ENCODE results near the gene ST3GAL2.
A peak's percentile ranks its signal among the peaks of the same experiment; 100 is the strongest.

The ST3GAL2 gene

GRCh38 chr16:70432356-70432722 lies 6.6 kb downstream of the ST3GAL2 start:
- Histone ChIP-seq H3F3A (ENCODE audit: insufficient read depth, low read length) (peaks cover 41% of the 10 kb centered on the region), H3K36me3 (replicated peaks; ENCODE audit: insufficient read depth, low read length) (no peaks in the 10 kb centered on the region), H3K9me3 (replicated peaks; ENCODE audit: insufficient read depth, low read length) (no peaks in the 10 kb centered on the region), H4K20me1 (ENCODE audit: insufficient read depth, low read length) (no peaks in the 10 kb centered on the region), H3K79me2 (ENCODE audit: low read length) (peaks cover 49% of the 10 kb centered on the region), H3K27ac (ENCODE audit: low read length) (peak overlapping the region; percentile 68; the same call in 1 of the 2 replicates), H3K9me2 (replicated peaks; ENCODE audit: insufficient read depth, low read length) (no peaks in the 10 kb centered on the region), H3K4me3 (ENCODE audit: low read length) (peak overlapping the region; percentile 19; the same call in 1 of the 2 replicates), H2AFZ (ENCODE audit: low read length) (no peak overlapping the region), H3K4me2 (ENCODE audit: low read depth, low read length) (peak overlapping the region; percentile 61), H3K4me1 (ENCODE audit: low read length) (peaks cover 64% of the 10 kb centered on the region), H3K27me3 (replicated peaks; ENCODE audit: insufficient read depth, low read length) (no peaks in the 10 kb centered on the region), H3K9ac (ENCODE audit: low read length) (peak overlapping the region; percentile 40)
- DNase-seq: no peak
- TF ChIP-seq EZH2 (optimal IDR thresholded peaks at IDR 0.05; ENCODE audit: low read depth, low read length): no peak
- TF ChIP-seq EZH2phosphoT487 (IDR thresholded peaks at IDR 0.05; ENCODE audit: low read length): no peak
- TF ChIP-seq, protein P1, sequence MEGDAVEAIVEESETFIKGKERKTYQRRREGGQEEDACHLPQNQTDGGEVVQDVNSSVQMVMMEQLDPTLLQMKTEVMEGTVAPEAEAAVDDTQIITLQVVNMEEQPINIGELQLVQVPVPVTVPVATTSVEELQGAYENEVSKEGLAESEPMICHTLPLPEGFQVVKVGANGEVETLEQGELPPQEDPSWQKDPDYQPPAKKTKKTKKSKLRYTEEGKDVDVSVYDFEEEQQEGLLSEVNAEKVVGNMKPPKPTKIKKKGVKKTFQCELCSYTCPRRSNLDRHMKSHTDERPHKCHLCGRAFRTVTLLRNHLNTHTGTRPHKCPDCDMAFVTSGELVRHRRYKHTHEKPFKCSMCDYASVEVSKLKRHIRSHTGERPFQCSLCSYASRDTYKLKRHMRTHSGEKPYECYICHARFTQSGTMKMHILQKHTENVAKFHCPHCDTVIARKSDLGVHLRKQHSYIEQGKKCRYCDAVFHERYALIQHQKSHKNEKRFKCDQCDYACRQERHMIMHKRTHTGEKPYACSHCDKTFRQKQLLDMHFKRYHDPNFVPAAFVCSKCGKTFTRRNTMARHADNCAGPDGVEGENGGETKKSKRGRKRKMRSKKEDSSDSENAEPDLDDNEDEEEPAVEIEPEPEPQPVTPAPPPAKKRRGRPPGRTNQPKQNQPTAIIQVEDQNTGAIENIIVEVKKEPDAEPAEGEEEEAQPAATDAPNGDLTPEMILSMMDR (IDR thresholded peaks at IDR 0.05; ENCODE audit: low read length): no peak

DNA sequence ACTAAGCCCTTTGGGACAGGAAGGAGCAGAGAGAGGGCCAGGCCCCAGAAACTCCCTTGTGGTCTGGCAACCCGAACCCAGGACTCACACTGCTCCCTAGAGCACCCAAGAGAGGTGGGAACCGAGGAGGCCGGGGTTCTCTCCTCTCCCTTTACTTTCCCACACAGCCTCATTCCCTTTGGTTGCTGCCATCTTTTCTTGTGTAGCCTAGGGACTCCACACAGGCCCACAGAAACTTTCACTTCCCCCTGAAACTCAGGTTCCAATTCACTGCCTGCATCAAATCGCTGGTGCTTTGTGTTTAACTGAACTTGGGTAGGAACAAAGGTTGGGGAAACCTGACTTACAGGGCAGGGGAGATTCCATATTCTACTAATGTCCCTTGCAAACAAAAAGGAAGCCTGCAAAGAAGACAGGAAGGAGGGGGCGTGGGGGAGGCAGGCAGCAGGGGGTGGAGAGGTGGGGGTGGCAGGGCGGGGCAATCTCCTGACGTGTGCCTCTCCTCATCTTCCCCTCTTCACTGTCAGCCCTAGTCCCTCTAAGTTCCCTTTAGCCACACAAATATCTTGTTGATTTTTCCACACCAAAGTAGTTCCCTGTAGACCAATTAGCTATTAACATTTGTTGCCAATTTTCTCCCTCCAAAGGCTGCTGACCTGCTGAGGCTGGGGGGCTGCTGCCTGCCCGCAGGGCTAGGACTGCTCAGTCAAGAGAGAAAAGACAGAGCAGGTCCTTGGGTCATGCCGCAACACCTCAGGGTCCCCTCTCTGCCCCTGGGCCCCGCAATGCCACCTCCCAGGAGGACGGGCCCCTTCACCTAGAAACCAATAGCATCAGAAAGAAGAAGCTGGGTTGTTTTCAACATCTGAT lies 8.0 kb downstream of the ST3GAL2 start:
- H3K4me2 ChIP-seq (ENCODE audit: low read depth, low read length): peak overlapping the region; percentile 76
- peak overlapping the region; percentile 95 for H3K27ac ChIP-seq (ENCODE audit: low read length)
- peak overlapping the region; percentile 38; the same call in 1 of the 2 replicates for H3K4me3 ChIP-seq (ENCODE audit: low read length)
- no peaks in the 10 kb centered on the region for H3K9me2 ChIP-seq (replicated peaks; ENCODE audit: insufficient read depth, low read length)
- TF ChIP-seq EZH2phosphoT487 (IDR thresholded peaks at IDR 0.05; ENCODE audit: low read length): no peak
- TF ChIP-seq, protein P1 (IDR thresholded peaks at IDR 0.05; ENCODE audit: low read length): no peak
- TF ChIP-seq EZH2 (optimal IDR thresholded peaks at IDR 0.05; ENCODE audit: low read depth, low read length): no peak
- H3K36me3 ChIP-seq (replicated peaks; ENCODE audit: insufficient read depth, low read length): no peaks in the 10 kb centered on the region
- peak overlapping the region; percentile 27; the same call in 1 of the 2 replicates for H2AFZ ChIP-seq (ENCODE audit: low read length)
- H3K79me2 ChIP-seq (ENCODE audit: low read length): peaks cover 43% of the 10 kb centered on the region
- H3F3A ChIP-seq (ENCODE audit: insufficient read depth, low read length): peaks cover 41% of the 10 kb centered on the region
- no peaks in the 10 kb centered on the region for H3K27me3 ChIP-seq (replicated peaks; ENCODE audit: insufficient read depth, low read length)
- no peaks in the 10 kb centered on the region for H4K20me1 ChIP-seq (ENCODE audit: insufficient read depth, low read length)
- H3K4me1 ChIP-seq (ENCODE audit: low read length): peaks cover 64% of the 10 kb centered on the region
- H3K9me3 ChIP-seq (replicated peaks; ENCODE audit: insufficient read depth, low read length): no peaks in the 10 kb centered on the region
- peak overlapping the region; percentile 59 for H3K9ac ChIP-seq (ENCODE audit: low read length)
- DNase-seq: peak; percentile 62

GRCh38 chr16:70429888-70430666 lies 8.8 kb downstream of the ST3GAL2 start:
- Histone ChIP-seq H3K27me3 (replicated peaks; ENCODE audit: insufficient read depth, low read length) (no peaks in the 10 kb centered on the region), H3K4me3 (ENCODE audit: low read length) (no peak overlapping the region), H3F3A (ENCODE audit: insufficient read depth, low read length) (peaks cover 41% of the 10 kb centered on the region), H3K36me3 (replicated peaks; ENCODE audit: insufficient read depth, low read length) (no peaks in the 10 kb centered on the region), H3K79me2 (ENCODE audit: low read length) (peaks cover 42% of the 10 kb centered on the region), H2AFZ (ENCODE audit: low read length) (no peak overlapping the region), H3K9ac (ENCODE audit: low read length) (peak overlapping the region; percentile 22), H3K4me1 (ENCODE audit: low read length) (peaks cover 64% of the 10 kb centered on the region), H3K9me2 (replicated peaks; ENCODE audit: insufficient read depth, low read length) (no peaks in the 10 kb centered on the region), H3K4me2 (ENCODE audit: low read depth, low read length) (0 out of 2 replicates have a peak overlapping the region, but pooled peaks have one; percentile 16), H3K27ac (ENCODE audit: low read length) (peak overlapping the region; percentile 95), H4K20me1 (ENCODE audit: insufficient read depth, low read length) (no peaks in the 10 kb centered on the region), H3K9me3 (replicated peaks; ENCODE audit: insufficient read depth, low read length) (no peaks in the 10 kb centered on the region)
- no peak for DNase-seq
- TF ChIP-seq EZH2 (optimal IDR thresholded peaks at IDR 0.05; ENCODE audit: low read depth, low read length): no peak
- TF ChIP-seq, protein P1 (IDR thresholded peaks at IDR 0.05; ENCODE audit: low read length): no peak
- no peak for TF ChIP-seq EZH2phosphoT487 (IDR thresholded peaks at IDR 0.05; ENCODE audit: low read length)

Measured in MM.1S (cell line).